ENCODE data around the gene TRPM2. TPM values are rescaled to one million over a fixed set of nuclear protein-coding genes. Genes with fewer than 3 reads are reported as not detected.

The TRPM2 gene
- total and polyA plus RNA-seq, 10 of the 15 experiments (the other 5 are each of a cell fraction or from before 2014, with no cell fraction given) = 0.03 to 9.1 (median 2.6) TPM

DNA sequence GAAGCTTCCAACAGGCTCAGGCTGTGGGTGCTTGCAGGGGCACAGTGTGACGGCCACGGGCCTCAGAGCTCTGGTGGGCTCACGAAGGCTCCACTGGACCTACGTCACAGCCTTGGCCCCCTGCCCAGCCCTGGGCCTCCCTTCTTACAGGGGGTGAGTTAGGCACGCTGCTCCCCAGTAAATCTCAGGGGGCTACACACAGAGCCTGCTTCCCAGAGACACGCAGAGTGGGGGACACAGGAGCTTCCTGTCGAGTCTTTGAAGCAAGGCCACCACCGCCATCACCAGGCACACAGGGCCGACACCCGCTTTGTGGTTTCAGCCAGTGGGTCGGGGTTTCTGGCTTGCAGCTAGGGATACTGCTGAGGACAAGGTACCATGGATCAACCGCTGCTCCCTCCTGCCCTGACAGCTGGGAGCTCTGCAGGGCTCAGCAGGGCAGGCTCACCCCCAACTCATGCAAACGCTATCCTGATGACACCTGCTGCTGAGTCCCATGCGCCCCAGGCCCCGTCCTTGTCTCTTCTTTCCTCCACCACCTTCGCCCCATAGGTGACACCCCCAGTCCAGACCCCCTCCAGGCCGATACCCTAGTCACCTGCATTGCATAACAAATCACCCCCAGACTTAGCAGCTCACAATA lies 8.8 kb upstream of the TRPM2 start (continued):
- TF ChIP-seq, protein P1, sequence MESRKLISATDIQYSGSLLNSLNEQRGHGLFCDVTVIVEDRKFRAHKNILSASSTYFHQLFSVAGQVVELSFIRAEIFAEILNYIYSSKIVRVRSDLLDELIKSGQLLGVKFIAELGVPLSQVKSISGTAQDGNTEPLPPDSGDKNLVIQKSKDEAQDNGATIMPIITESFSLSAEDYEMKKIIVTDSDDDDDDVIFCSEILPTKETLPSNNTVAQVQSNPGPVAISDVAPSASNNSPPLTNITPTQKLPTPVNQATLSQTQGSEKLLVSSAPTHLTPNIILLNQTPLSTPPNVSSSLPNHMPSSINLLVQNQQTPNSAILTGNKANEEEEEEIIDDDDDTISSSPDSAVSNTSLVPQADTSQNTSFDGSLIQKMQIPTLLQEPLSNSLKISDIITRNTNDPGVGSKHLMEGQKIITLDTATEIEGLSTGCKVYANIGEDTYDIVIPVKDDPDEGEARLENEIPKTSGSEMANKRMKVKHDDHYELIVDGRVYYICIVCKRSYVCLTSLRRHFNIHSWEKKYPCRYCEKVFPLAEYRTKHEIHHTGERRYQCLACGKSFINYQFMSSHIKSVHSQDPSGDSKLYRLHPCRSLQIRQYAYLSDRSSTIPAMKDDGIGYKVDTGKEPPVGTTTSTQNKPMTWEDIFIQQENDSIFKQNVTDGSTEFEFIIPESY (IDR thresholded peaks at IDR 0.05) = no peak
- TF ChIP-seq, protein P2, sequence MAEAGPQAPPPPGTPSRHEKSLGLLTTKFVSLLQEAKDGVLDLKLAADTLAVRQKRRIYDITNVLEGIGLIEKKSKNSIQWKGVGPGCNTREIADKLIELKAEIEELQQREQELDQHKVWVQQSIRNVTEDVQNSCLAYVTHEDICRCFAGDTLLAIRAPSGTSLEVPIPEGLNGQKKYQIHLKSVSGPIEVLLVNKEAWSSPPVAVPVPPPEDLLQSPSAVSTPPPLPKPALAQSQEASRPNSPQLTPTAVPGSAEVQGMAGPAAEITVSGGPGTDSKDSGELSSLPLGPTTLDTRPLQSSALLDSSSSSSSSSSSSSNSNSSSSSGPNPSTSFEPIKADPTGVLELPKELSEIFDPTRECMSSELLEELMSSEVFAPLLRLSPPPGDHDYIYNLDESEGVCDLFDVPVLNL (IDR thresholded peaks at IDR 0.05; ENCODE audit: low read depth, low read length) = no peak
- TF ChIP-seq DPF2 (IDR thresholded peaks at IDR 0.05) = no peak
- TF ChIP-seq CBFB (IDR thresholded peaks at IDR 0.05; ENCODE audit: low read depth) = no peak
- no peak for TF ChIP-seq NFYB (IDR thresholded peaks at IDR 0.05; ENCODE audit: insufficient read depth, low read depth, low read length)
- no peak for TF ChIP-seq ATF7 (IDR thresholded peaks at IDR 0.05; ENCODE audit: low read depth)
- no peak for TF ChIP-seq NFIC (IDR thresholded peaks at IDR 0.05; ENCODE audit: low read depth, low read length)

DNA sequence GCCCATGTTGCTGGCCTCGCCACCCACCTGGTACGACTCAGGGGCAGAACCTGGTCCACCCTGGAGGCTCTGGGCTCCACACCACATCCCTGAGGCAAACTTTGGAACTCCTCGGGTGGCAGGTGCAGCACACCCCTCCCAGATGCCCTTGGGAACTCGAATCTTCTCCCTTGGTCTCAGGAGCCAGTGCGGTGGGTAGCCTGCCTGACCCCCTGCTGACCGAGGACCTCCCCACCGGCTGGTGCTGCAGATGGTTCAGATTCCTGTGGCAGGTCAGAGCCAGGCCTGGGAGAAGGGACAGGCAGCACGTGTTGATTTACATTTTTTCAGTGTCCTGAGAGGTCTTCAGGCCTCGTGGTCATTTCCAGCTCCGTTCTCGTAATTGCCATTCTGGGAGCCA lies 7.9 kb upstream of the TRPM2 start:
- FAIRE-seq (no peak), DNase-seq (ENCODE audit: low read depth, low spot score) (no peak), ATAC-seq (no peak)
- no TSS peak for BruUV-seq (replicated peaks)
- H2AFZ ChIP-seq (ENCODE audit: control insufficient read depth, low read depth, low read length) = no peak overlapping the region
- RAD21 ChIA-PET (ENCODE audit: unreplicated experiment) = no interaction called here
- 28% methylated on average over 11 of the region's 11 CpGs for WGBS (ENCODE audit: insufficient coverage, insufficient replicate concordance, low lambda C conversion rate, missing lambda C conversion rate)
- no peaks in the 10 kb centered on the region for H4K20me1 ChIP-seq (ENCODE audit: control insufficient read depth, insufficient read depth)
- no peaks in the 10 kb centered on the region for H3K9me3 ChIP-seq (replicated peaks; ENCODE audit: control insufficient read depth, insufficient read depth, low read length)
- no peak overlapping the region for H3K9ac ChIP-seq (ENCODE audit: control insufficient read depth, insufficient read depth, low read length)
- in situ Hi-C loops (cut with MboI) (no loop called here), intact Hi-C loops (cut with micrococcal nuclease; ENCODE audit: unreplicated experiment) (no loop called here)
- POLR2A ChIA-PET = no interaction called here
- no peaks in the 10 kb centered on the region for H3K79me2 ChIP-seq (ENCODE audit: control insufficient read depth, insufficient read depth, low read length)
- H3K4me3 ChIP-seq = no peak overlapping the region
- H3K27ac ChIP-seq (ENCODE audit: control insufficient read depth, insufficient read depth) = no peak overlapping the region
- H3K36me3 ChIP-seq (ENCODE audit: control insufficient read depth in 2 of 2, insufficient read depth in 2 of 2, low read length in 1 of 2) = no peaks in the 10 kb centered on the region
- H3K4me1 ChIP-seq (ENCODE audit: control insufficient read depth, insufficient read depth, low read length) = no peaks in the 10 kb centered on the region; the same call in 1 of the 2 replicates
- CTCF ChIA-PET = interaction anchor here (0.6 kb wide), 1 partner anchor 133 kb away, joined by 3 read pairs; no protein-coding TSS in a partner anchor
- SMC1A ChIA-PET (ENCODE audit: uncharacterized antibody, unreplicated experiment) = no interaction called here
- H3K27me3 ChIP-seq (replicated peaks in 1 of 2; ENCODE audit: control insufficient read depth in 2 of 2, insufficient read depth in 2 of 2, low read length in 1 of 2) = no peaks in the 10 kb centered on the region; a peak in 1 of 4 replicates
- H3K4me2 ChIP-seq (ENCODE audit: control insufficient read depth, insufficient read depth) = no peak overlapping the region
- no peak for TF ChIP-seq EGR1 (IDR thresholded peaks at IDR 0.05; ENCODE audit: borderline replicate concordance in 1 of 2, low read depth in 2 of 2, low read length in 2 of 2)
- TF ChIP-seq, protein P2 (IDR thresholded peaks at IDR 0.05; ENCODE audit: low read depth, low read length) = no peak
- no peak for TF ChIP-seq CHD1 (IDR thresholded peaks at IDR 0.05; ENCODE audit: low read depth, low read length)
- no peak for TF ChIP-seq ZNF274 (IDR thresholded peaks at IDR 0.05; ENCODE audit: insufficient read depth, insufficient read length)
- TF ChIP-seq KAT2A (conservative IDR thresholded peaks at IDR 0.05; ENCODE audit: control insufficient read depth, low read depth, low read length) = no peak
- no peak for TF ChIP-seq SMAD5 (IDR thresholded peaks at IDR 0.05; ENCODE audit: low read depth)
- TF ChIP-seq, protein P3, sequence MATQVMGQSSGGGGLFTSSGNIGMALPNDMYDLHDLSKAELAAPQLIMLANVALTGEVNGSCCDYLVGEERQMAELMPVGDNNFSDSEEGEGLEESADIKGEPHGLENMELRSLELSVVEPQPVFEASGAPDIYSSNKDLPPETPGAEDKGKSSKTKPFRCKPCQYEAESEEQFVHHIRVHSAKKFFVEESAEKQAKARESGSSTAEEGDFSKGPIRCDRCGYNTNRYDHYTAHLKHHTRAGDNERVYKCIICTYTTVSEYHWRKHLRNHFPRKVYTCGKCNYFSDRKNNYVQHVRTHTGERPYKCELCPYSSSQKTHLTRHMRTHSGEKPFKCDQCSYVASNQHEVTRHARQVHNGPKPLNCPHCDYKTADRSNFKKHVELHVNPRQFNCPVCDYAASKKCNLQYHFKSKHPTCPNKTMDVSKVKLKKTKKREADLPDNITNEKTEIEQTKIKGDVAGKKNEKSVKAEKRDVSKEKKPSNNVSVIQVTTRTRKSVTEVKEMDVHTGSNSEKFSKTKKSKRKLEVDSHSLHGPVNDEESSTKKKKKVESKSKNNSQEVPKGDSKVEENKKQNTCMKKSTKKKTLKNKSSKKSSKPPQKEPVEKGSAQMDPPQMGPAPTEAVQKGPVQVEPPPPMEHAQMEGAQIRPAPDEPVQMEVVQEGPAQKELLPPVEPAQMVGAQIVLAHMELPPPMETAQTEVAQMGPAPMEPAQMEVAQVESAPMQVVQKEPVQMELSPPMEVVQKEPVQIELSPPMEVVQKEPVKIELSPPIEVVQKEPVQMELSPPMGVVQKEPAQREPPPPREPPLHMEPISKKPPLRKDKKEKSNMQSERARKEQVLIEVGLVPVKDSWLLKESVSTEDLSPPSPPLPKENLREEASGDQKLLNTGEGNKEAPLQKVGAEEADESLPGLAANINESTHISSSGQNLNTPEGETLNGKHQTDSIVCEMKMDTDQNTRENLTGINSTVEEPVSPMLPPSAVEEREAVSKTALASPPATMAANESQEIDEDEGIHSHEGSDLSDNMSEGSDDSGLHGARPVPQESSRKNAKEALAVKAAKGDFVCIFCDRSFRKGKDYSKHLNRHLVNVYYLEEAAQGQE (IDR thresholded peaks at IDR 0.05; ENCODE audit: low read depth, low read length) = no peak
